IMR-90 (cell line): ENCODE data around the gene ERVW-1. TPM values are rescaled to one million over a fixed set of nuclear protein-coding genes. Genes with fewer than 3 reads are reported as not detected.

Experiments
- ATAC-seq: fragments of 200-7000 bp; cut with Tn5 transposase; 2 replicates; pipeline ENCODE4 v1.9.1; 2020; ENCODE audit warnings: low read depth, mild to moderate bottlenecking, moderate library complexity
- BruUV-seq: library from RNA; stranded (reverse); fragments of 400-500 nt; replicated peaks from 2 replicates; lab custom pipeline; 2021; lab: Mats Ljungman, UMichigan
- CTCF ChIA-PET: fragments of 300-600 bp; formaldehyde crosslinking; extraction: SDS; loops from one replicate; lab custom pipeline; 2021; ENCODE audit warnings: antibody characterized with exemption; lab: Yijun Ruan, JAX
- POLR2A ChIA-PET: fragments of 300-600 bp; sonication (Branson Sonifier 250); formaldehyde crosslinking; loops from one replicate; lab custom pipeline; 2022; ENCODE audit warnings: antibody characterized with exemption; ENCODE audit not compliant: unreplicated experiment; lab: Charles Lee
- DNase-seq: peaks from one replicate; pipeline ENCODE4 v3.0.0; 2013
- H2AFZ ChIP-seq: replicated peaks from 2 replicates; pipeline ENCODE3; 2013; ENCODE audit warnings: low read length, mild to moderate bottlenecking; ENCODE audit not compliant: poor library complexity
- H2AK5ac ChIP-seq: 2 replicates; pipeline ENCODE4 v1.6.1; 2013; ENCODE audit warnings: low read depth, low read length, inconsistent platforms
- H2AK9ac ChIP-seq: replicated peaks from 2 replicates; pipeline ENCODE3; 2013; ENCODE audit warnings: mild to moderate bottlenecking, low read depth, low read length, moderate library complexity; ENCODE audit not compliant: poor library complexity
- H2BK120ac ChIP-seq: 2 replicates; pipeline ENCODE4 v1.6.1; 2013; ENCODE audit warnings: low read depth, low read length, inconsistent platforms
- H2BK15ac ChIP-seq: 3 replicates; pipeline ENCODE4 v1.6.1; 2013; ENCODE audit warnings: low read depth, low read length, inconsistent platforms
- H2BK20ac ChIP-seq: 2 replicates; pipeline ENCODE4 v1.6.1; 2013; ENCODE audit warnings: low read depth, mild to moderate bottlenecking, inconsistent platforms, low read length, moderate library complexity
- H2BK5ac ChIP-seq: 2 replicates; pipeline ENCODE4 v1.6.1; 2013; ENCODE audit warnings: mild to moderate bottlenecking, low read depth, low read length, inconsistent platforms; ENCODE audit not compliant: poor library complexity, severe bottlenecking
- H3K14ac ChIP-seq: replicated peaks from 2 replicates; pipeline ENCODE4 v1.6.1; 2013; ENCODE audit warnings: low read depth, low read length, inconsistent platforms
- H3K18ac ChIP-seq: 2 replicates; pipeline ENCODE4 v1.6.1; 2013; ENCODE audit warnings: low read depth, low read length, control low read depth
- H3K23ac ChIP-seq: 2 replicates; pipeline ENCODE4 v1.6.1; 2013; ENCODE audit warnings: low read depth, low read length, inconsistent platforms
- H3K27ac ChIP-seq: 2 replicates; pipeline ENCODE4 v1.5.1; 2013; ENCODE audit warnings: mild to moderate bottlenecking, control low read depth, low read length; ENCODE audit not compliant: insufficient read depth
- H3K27me3 ChIP-seq: 2 replicates; pipeline ENCODE4 v1.6.1; 2013; ENCODE audit warnings: low read length; ENCODE audit not compliant: control insufficient read depth, insufficient read depth
- H3K36me3 ChIP-seq: 2 replicates; pipeline ENCODE4 v1.6.1; 2013; ENCODE audit warnings: low read length, mixed read lengths; ENCODE audit not compliant: control insufficient read depth, insufficient read depth
- H3K4ac ChIP-seq: 2 replicates; pipeline ENCODE4 v1.6.1; 2013; ENCODE audit warnings: low read depth, low read length, inconsistent platforms
- H3K4me1 ChIP-seq: 2 replicates; pipeline ENCODE4 v1.6.1; 2013; ENCODE audit warnings: low read length, mixed read lengths; ENCODE audit not compliant: control insufficient read depth, insufficient read depth
- H3K4me2 ChIP-seq: 2 replicates; pipeline ENCODE4 v1.6.1; 2013; ENCODE audit warnings: low read depth, mild to moderate bottlenecking, control low read depth, low read length, moderate library complexity
- H3K4me3 ChIP-seq: 2 replicates; pipeline ENCODE4 v1.5.1; 2013; ENCODE audit warnings: low read depth, mild to moderate bottlenecking, control low read depth, low read length, moderate library complexity; ENCODE audit not compliant: insufficient read depth
- H3K56ac ChIP-seq: 2 replicates; pipeline ENCODE4 v1.6.1; 2013; ENCODE audit warnings: low read length, inconsistent platforms; ENCODE audit not compliant: insufficient read depth; ENCODE audit errors: extremely low read depth
- H3K79me1 ChIP-seq, 2 experiments: 2 replicates each; pipeline ENCODE4 v1.6.1; 2013; ENCODE audit warnings: low read length in 2 of 2, inconsistent platforms in 1 of 2, low read depth in 1 of 2
- H3K9ac ChIP-seq: 2 replicates; pipeline ENCODE4 v1.6.1; 2013; ENCODE audit warnings: low read depth, low read length, control low read depth
- H3K9me1 ChIP-seq: 2 replicates; pipeline ENCODE4 v1.6.1; 2013; ENCODE audit warnings: low read length, inconsistent platforms; ENCODE audit not compliant: insufficient read depth
- H3K9me3 ChIP-seq: 2 replicates; pipeline ENCODE4 v1.6.1; 2013; ENCODE audit warnings: low read length; ENCODE audit not compliant: control insufficient read depth, insufficient read depth
- H4K20me1 ChIP-seq: 2 replicates; pipeline ENCODE4 v1.6.1; 2013; ENCODE audit warnings: low read length, inconsistent platforms; ENCODE audit not compliant: insufficient read depth
- H4K5ac ChIP-seq: 2 replicates; pipeline ENCODE4 v1.6.1; 2013; ENCODE audit warnings: mild to moderate bottlenecking, low read depth, low read length, control low read depth
- H4K8ac ChIP-seq, 2 experiments: 2 replicates each; pipeline ENCODE4 v1.6.1; 2013; ENCODE audit warnings: low read depth in 2 of 2, low read length in 2 of 2, control low read depth in 1 of 2, inconsistent platforms in 1 of 2
- H4K91ac ChIP-seq: 2 replicates; pipeline ENCODE4 v1.6.1; 2013; ENCODE audit warnings: low read depth, low read length, inconsistent platforms; ENCODE audit not compliant: insufficient read depth
- BHLHE40 ChIP-seq: fragments of 150-350 bp; IDR thresholded peaks from 2 replicates; pipeline ENCODE4 v1.6.1; 2016; ENCODE audit warnings: mild to moderate bottlenecking, low read depth, low read length
- CEBPB ChIP-seq: IDR thresholded peaks from 2 replicates; pipeline ENCODE4 v1.6.1; 2012; ENCODE audit warnings: low read depth, low read length, improper control_type of control experiment
- CTCF ChIP-seq: conservative IDR thresholded peaks from 2 replicates; pipeline ENCODE4 v1.5.1; 2012; ENCODE audit warnings: mild to moderate bottlenecking, low read depth, low read length, improper control_type of control experiment
- MAFK ChIP-seq: IDR thresholded peaks from 2 replicates; pipeline ENCODE4 v1.6.1; 2012; ENCODE audit warnings: low read depth, low read length, improper control_type of control experiment
- MAZ ChIP-seq: IDR thresholded peaks from 2 replicates; pipeline ENCODE4 v1.6.1; 2012; ENCODE audit warnings: low read depth, mild to moderate bottlenecking, low read length, improper control_type of control experiment, moderate library complexity, borderline replicate concordance
- MXI1 ChIP-seq: IDR thresholded peaks from 2 replicates; pipeline ENCODE4 v1.6.1; 2012; ENCODE audit warnings: low read depth, mild to moderate bottlenecking, low read length, moderate library complexity, borderline replicate concordance
- NFE2L2 ChIP-seq: fragments of 150-350 bp; IDR thresholded peaks from 2 replicates; pipeline ENCODE4 v1.6.1; 2016; ENCODE audit warnings: low read depth, mild to moderate bottlenecking, low read length
- POLR2A ChIP-seq: IDR thresholded peaks from 2 replicates; pipeline ENCODE4 v1.6.1; 2012; ENCODE audit warnings: mild to moderate bottlenecking, low read depth, low read length
- RAD21 ChIP-seq: IDR thresholded peaks from 2 replicates; pipeline ENCODE4 v1.6.1; 2012; ENCODE audit warnings: low read length, improper control_type of control experiment
- RCOR1 ChIP-seq: IDR thresholded peaks from 2 replicates; pipeline ENCODE4 v1.6.1; 2012; ENCODE audit warnings: mild to moderate bottlenecking, low read length, improper control_type of control experiment; ENCODE audit not compliant: insufficient replicate concordance
- RFX5 ChIP-seq: IDR thresholded peaks from 2 replicates; pipeline ENCODE4 v1.8.0; 2012; ENCODE audit warnings: low read depth, mild to moderate bottlenecking, low read length, moderate library complexity
- SMC3 ChIP-seq: fragments of 150-350 bp; IDR thresholded peaks from 2 replicates; pipeline ENCODE4 v1.6.1; 2016; ENCODE audit warnings: low read depth, mild to moderate bottlenecking, antibody characterized with exemption, low read length, moderate library complexity
- WGBS, 2 experiments: methylation state at CpG; one replicate each; pipeline versions ENCODE4 v1.1.5 to v1.1.7; 2013; ENCODE audit warnings: missing lambda C conversion rate in 2 of 2; ENCODE audit not compliant: insufficient read length in 1 of 2; ENCODE audit errors: extremely low coverage in 2 of 2; 5-methylcytosine and 5-hydroxymethylcytosine counted together
- dilution Hi-C: fragments of 300-500 bp; cut with HindIII; formaldehyde crosslinking; loops from one replicate; pipeline ENCODE4 v1.14.3; 2018; ENCODE audit warnings: low sequenced_read_pairs; ENCODE audit not compliant: unreplicated experiment
- in situ Hi-C: fragments of 300-500 bp; cut with MboI; formaldehyde crosslinking; loops from 3 replicates; pipeline ENCODE4 v1.14.3; 2019; ENCODE audit warnings: low sequenced_read_pairs, inconsistent platforms, mixed read lengths
- intact Hi-C: fragments of 100-400 bp; cut with micrococcal nuclease; formaldehyde crosslinking; loops from 2 replicates; pipeline ENCODE4 v1.10.0; 2022
- polyA plus RNA-seq, 3 experiments: library from polyadenylated mRNA; depleted of rRNA; stranded (reverse); fragments of >200 nt; gene quantifications; 2 replicates each; pipeline ENCODE4 v1.2.3, GENCODE V29; 2012; ENCODE audit warnings: low replicate concordance in 1 of 3
- total RNA-seq: library from RNA; depleted of rRNA; stranded (reverse); fragments of >200 nt; gene quantifications from 2 replicates; pipeline ENCODE4 v1.2.3, GENCODE V29; 2012
- TF ChIP-seq, protein P1 (sequence below): fragments of 150-350 bp; IDR thresholded peaks from 2 replicates; pipeline ENCODE4 v1.6.1; 2016; ENCODE audit warnings: low read depth, mild to moderate bottlenecking, low read length, moderate library complexity, borderline replicate concordance

The ERVW-1 gene
- total and polyA plus RNA-seq, 2 of the 4 experiments (the other 2 are of a cell fraction): not detected

GRCh38 chr7:92461027-92462003 lies 16.4 kb downstream of the ERVW-1 start (continued):
- TF ChIP-seq NFE2L2 (no peak), MXI1 (no peak)

GRCh38 chr7:92460510-92460909 lies 17.2 kb downstream of the ERVW-1 start:
- no peak overlapping the region for H3K56ac ChIP-seq
- ATAC-seq: no peak
- H3K14ac ChIP-seq: no peak overlapping the region
- H2BK5ac ChIP-seq: no peak overlapping the region
- no peak overlapping the region for H3K4ac ChIP-seq
- no peak overlapping the region for H3K4me2 ChIP-seq
- no peaks in the 10 kb centered on the region for H3K27me3 ChIP-seq
- no peak overlapping the region for H2AK5ac ChIP-seq
- intact Hi-C loops: no loop called here
- no peak overlapping the region for H3K18ac ChIP-seq
- H4K8ac ChIP-seq: no peak overlapping the region
- H2BK120ac ChIP-seq: no peak overlapping the region
- DNase-seq: no peak
- WGBS, 2 experiments: 17% methylated on average over 1 of the region's 4 CpGs; no CpG with 5 or more reads in 1 of the 2 experiments
- no peaks in the 10 kb centered on the region for H3K79me1 ChIP-seq
- H3K9me1 ChIP-seq: peaks cover 2% of the 10 kb centered on the region; the same call in 1 of the 2 replicates
- peaks cover 11% of the 10 kb centered on the region for H3K36me3 ChIP-seq
- H3K27ac ChIP-seq: no peak overlapping the region
- no peak overlapping the region for H2AK9ac ChIP-seq
- H2AFZ ChIP-seq: no peak overlapping the region
- H2BK15ac ChIP-seq: no peak overlapping the region
- no TSS peak for BruUV-seq
- no peak overlapping the region for H3K4me3 ChIP-seq
- H2BK20ac ChIP-seq: no peak overlapping the region
- dilution Hi-C loops: no loop called here
- H3K9ac ChIP-seq: no peak overlapping the region
- H3K23ac ChIP-seq: no peak overlapping the region
- no peak overlapping the region for H4K5ac ChIP-seq
- ChIA-PET CTCF (interaction anchor here (0.5 to 1.7 kb wide), 6 partner anchors 10 to 805 kb away, joined by 3 to 12 read pairs (median 4); partner anchors contain the start of gene GATAD1), POLR2A (no interaction called here)
- H4K91ac ChIP-seq: no peak overlapping the region
- no peaks in the 10 kb centered on the region for H4K20me1 ChIP-seq
- no peaks in the 10 kb centered on the region for H3K4me1 ChIP-seq
- in situ Hi-C loops: no loop called here
- H3K9me3 ChIP-seq: no peaks in the 10 kb centered on the region
- TF ChIP-seq RCOR1 (no peak), POLR2A (no peak), RAD21 (no peak), MXI1 (no peak), MAFK (no peak), BHLHE40 (no peak), MAZ (no peak), RFX5 (no peak), SMC3 (no peak), CEBPB (no peak), NFE2L2 (no peak), CTCF (no peak)
- TF ChIP-seq, protein P1, sequence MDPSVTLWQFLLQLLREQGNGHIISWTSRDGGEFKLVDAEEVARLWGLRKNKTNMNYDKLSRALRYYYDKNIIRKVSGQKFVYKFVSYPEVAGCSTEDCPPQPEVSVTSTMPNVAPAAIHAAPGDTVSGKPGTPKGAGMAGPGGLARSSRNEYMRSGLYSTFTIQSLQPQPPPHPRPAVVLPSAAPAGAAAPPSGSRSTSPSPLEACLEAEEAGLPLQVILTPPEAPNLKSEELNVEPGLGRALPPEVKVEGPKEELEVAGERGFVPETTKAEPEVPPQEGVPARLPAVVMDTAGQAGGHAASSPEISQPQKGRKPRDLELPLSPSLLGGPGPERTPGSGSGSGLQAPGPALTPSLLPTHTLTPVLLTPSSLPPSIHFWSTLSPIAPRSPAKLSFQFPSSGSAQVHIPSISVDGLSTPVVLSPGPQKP: no peak
